LNCAP (cell line): Measurements from ENCODE around the gene TRH.

Source experiments
- CTCF ChIP-seq: fragments of 450-650 bp; IDR thresholded peaks from 2 replicates; pipeline ENCODE4 v1.5.1; 2017; ENCODE audit warnings: mild to moderate bottlenecking

The TRH gene

DNA sequence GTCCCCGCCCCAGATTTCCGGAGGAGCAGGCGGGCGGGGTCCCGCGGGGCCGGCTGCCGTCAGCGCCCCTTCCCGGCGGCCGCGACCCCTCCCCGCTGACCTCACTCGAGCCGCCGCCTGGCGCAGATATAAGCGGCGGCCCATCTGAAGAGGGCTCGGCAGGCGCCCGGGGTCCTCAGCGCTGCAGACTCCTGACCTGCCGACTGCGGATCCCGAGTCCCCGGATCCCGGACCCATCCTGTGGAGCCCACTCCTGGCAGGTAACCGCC, at the start of gene TRH:
TRH (plus strand) TSS at position 157 of the 269 bp plus-strand sequence. CDS start 1,097 bp downstream, outside the sequence.
- TF ChIP-seq CTCF = no peak

GRCh38 chr3:129927072-129927471, 47.4 kb upstream of the TRH start:
- no peak for TF ChIP-seq CTCF

DNA sequence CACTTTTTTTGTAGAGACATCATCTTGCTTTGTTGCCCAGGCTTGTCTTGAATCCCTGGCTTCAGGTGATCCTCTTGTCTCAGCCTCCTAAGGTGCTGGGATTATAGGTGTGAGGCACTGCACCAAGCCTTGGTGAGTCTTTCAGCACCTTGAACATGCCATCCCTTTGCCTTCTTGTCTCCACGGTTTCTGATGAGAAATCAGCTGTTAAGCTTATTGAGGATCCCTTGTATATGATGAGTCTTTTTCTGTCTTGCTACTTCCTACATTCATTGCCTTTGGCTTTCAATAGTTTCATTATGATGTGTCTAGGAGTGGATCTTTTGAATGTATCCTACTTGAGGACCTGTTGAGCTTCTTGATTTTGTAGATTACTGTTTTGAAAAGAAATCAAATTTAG, 45.1 kb upstream of the TRH start:
- TF ChIP-seq CTCF = no peak

- TF ChIP-seq CTCF = no peak
These were observed 41.0 kb upstream of the TRH start for GRCh38 chr3:129933471-129933870.

GRCh38 chr3:129934234-129935123, 40.0 kb upstream of the TRH start:
- peak; percentile 89 for TF ChIP-seq CTCF

DNA sequence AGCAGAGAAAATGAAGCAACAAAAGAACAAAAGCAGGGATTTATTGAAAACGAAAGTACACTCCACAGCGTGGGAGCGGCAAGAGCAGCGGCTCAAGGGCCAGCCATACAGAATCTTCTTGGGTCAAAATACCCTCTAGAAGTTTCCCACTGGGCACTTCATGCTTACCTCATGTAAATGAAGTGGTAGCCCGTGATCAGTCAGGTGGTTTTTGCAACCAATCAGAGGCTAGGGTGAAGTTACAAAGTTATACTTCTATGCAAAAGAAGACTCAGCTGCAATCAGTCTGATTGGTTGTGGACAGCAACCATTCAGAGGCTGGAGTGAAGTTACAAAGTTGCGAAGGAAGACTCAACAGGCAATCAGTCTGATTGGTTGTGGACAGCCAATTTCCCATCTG, 37.8 kb upstream of the TRH start:
- TF ChIP-seq CTCF = no peak

- TF ChIP-seq CTCF = no peak
These were observed 36.8 kb upstream of the TRH start for GRCh38 chr3:129937717-129938116.
